ENCODE measurements around the gene PCGF1.

Gene PCGF1

DNA sequence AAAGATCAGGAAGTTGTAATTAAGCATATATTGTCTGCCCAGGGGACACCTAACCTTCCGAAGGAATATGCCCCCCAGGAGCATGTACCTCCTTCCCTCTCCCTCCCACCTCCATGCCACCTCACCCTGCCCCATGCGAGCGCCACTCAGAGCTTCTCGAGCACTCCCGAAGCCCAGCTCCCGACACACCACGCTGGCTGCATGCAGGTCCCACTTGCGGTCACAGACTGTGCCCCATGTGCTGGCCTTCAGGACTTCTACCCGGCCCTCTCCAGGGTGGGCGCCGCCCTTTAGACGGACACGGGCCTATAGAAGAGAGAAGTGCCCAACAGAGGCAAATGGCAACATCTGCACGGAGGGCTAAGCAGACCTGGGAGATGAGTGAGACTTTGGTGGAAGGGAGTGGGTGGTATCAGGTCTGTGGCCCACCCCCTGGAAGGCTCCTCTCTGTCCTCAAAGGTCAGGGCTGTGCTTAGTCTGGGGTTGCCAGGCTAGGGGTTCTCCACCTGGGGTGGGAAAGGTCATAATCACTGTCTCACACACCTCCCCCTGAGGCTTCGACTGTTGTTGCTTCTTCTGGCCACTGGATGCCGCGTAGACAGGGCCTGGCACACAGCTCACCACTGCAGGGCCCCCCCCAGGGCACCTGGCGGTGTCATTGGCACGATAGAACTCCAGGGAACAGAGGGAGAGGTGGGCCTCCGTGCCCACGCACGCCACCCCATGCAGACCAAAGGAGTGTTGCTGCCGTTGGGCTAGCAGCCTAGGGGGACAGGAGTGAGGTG, 28.9 kb upstream of the PCGF1 start:
- no peak for DNase-seq (ENCODE audit: low read depth in 2 of 2)

DNA sequence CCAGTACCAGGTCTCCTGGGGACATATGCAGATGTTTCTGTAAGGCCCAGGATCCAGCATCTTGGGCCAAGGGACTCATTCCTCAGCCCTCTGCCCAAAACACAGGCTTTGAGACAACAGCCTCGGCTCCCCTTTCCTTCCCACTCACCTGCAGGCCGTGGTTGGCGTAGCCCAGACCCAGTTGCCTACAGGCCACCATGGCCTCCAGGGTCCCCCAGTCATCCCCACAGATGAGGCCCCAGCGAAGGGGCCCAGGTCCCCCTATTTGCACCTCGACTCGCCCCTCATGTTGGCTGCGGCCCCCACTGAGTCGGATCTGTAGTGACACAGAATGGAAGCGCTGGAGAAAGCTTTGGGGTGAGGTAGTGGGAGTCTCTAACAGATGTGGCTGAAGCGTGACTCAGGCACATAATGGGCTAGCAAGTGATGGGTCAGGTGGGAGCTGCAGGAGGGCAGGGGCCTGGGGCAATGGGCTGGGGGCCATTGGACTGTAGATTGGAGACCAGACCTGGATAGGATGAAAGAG, 28.0 kb upstream of the PCGF1 start:
- no peak for DNase-seq (ENCODE audit: low read depth in 2 of 2)

DNA sequence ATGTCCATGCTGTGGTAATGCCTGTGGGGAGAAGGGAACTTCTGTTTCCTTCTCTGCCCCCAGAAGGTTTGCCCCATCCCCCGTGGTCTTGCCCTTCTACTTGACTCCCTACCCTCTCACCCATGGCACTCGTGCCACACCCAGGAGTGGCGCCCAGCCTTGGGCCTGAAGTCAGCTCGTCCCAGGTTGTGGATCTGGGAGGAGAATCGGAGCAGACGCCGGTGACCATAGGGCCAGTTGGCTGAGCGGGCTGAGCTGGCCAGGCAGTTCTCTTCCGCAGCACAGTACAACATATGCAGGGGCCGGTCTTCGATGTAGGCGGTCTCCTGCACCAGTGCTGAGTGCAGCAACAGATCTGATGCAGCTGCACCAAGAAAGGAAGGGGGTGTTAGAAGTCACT, 26.9 kb upstream of the PCGF1 start:
- DNase-seq (ENCODE audit: low read depth in 2 of 2) = no peak

DNA sequence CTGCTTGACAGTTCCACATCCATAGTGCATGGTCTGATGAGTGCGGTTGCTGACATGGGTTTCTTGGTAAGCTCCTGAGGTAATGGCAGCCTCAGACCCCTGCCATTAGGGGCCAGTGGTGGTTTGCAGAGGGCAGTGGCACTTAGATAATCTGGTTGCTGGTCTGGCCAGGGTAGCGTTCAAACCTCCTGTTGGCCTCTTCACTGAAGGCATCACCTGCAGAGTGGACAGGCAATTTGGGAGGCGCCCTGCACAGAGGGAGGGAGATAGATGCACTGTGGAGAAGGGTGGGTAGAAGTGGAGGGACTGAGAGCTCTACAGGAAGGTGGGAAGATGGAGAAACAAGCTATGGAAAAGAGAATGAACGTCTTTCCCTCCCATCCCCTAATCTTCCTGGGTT, 26.0 kb upstream of the PCGF1 start:
- no peak for DNase-seq (ENCODE audit: low read depth in 2 of 2)

DNA sequence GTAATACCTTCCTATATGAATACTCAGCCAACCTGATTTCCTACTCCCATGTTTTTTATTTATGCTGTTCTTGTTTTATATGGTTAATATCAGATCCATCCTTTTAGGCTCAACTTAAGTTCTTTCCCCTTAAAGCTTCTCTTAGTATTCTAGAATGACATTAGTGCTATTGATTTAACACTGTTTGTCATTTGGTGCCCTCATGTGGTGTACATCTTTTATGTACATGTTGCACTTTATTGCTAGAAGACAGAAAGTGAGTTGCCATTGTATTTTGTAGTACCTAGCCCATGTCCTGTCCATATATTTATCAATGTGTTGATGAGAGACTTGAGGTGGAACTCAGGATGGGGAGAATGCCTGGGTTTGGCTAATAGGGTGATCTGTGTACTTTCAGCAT, 24.7 kb upstream of the PCGF1 start:
- no peak for DNase-seq (ENCODE audit: low read depth in 2 of 2)

DNA sequence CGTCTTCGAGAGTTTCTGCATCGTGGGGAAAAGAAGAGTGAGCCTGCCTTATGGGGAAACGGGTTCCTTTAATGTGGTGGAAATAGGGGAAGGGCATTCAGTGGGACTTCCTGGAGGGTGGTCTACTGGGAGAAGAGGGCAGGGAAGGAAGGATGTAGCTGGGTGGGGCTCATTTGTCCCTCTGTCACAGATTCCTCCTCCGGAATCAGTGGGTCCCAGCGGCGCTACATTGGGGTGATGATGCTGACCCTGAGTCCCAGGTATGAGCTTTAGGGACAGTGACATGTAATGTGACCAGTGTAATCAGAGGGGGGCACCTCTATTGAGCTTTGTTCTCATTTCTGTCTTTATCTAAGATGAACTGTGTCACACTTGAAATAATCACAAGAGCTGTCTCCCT, 24.2 kb upstream of the PCGF1 start:
- DNase-seq (ENCODE audit: low read depth in 2 of 2) = no peak

DNA sequence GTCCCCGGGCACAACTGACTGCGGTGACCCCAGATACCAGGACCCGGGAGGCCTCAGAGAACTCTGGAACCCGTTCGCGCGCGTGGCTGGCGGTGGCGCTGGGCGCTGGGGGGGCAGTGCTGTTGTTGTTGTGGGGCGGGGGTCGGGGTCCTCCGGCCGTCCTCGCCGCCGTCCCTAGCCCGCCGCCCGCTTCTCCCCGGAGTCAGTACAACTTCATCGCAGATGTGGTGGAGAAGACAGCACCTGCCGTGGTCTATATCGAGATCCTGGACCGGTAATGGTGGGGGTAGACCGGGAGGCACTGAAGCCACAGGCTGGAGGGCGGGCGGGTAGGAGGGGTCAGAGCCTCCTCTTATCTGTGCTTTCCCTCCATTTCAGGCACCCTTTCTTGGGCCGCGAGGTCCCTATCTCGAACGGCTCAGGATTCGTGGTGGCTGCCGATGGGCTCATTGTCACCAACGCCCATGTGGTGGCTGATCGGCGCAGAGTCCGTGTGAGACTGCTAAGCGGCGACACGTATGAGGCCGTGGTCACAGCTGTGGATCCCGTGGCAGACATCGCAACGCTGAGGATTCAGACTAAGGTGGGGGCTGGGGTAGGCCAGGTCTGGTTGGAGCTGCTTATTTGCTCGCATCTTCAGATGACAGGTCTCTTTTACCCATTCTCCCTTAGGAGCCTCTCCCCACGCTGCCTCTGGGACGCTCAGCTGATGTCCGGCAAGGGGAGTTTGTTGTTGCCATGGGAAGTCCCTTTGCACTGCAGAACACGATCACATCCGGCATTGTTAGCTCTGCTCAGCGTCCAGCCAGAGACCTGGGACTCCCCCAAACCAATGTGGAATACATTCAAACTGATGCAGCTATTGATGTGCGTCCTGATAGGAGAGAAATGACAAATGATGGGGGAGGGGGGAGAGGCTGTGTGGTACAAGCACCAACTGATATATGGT, 23.0 kb upstream of the PCGF1 start:
- no peak for DNase-seq (ENCODE audit: low read depth in 2 of 2)

DNA sequence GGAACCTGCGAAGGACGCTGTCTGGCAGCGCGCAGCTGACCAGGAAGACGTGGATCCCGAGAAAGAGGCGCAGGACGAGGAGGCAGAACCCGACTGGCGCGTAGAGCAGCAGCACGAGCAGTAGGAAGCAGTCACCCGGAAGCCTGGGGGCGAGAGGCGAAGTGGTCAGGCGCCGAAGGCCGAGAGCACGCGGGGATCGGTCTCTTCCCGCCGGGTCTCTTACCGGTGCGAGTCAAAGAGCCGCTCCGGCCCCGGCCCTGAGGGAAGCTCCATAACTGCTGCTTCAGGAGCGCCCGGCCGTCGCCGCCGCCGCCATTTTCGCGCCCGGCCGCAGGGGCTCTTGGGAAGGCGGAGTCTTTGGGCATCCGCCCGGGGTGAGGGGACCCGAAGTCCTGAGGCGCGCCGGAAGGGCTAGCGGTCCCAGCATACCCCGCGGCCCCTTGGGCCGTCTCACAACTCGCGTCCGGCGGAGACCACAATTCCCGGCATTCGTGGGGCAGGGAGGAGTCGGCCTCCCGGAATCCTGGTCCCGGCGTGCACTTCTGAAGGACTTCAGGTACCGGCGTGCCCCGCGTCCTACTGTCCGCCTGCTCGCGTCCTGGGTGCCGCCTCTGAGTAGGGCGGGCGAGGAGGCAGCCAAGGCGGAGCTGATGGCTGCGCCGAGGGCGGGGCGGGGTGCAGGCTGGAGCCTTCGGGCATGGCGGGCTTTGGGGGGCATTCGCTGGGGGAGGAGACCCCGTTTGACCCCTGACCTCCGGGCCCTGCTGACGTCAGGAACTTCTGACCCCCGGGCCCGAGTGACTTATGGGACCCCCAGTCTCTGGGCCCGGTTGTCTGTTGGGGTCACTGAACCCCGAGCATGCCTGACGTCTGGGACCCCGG, 22.1 kb upstream of the PCGF1 start, which contains the start of the genes AUP1 and HTRA2:
Gene AUP1 (minus strand): TSS at position 350 of the 882 bp plus-strand sequence. CDS start 77 bp downstream, at position 273.
Gene HTRA2 (plus strand): TSS at position 577 of the 882 bp plus-strand sequence. CDS start 74 bp downstream, at position 651.
- DNase-seq (ENCODE audit: low read depth in 2 of 2) = peak; percentile 88 to 94

DNA sequence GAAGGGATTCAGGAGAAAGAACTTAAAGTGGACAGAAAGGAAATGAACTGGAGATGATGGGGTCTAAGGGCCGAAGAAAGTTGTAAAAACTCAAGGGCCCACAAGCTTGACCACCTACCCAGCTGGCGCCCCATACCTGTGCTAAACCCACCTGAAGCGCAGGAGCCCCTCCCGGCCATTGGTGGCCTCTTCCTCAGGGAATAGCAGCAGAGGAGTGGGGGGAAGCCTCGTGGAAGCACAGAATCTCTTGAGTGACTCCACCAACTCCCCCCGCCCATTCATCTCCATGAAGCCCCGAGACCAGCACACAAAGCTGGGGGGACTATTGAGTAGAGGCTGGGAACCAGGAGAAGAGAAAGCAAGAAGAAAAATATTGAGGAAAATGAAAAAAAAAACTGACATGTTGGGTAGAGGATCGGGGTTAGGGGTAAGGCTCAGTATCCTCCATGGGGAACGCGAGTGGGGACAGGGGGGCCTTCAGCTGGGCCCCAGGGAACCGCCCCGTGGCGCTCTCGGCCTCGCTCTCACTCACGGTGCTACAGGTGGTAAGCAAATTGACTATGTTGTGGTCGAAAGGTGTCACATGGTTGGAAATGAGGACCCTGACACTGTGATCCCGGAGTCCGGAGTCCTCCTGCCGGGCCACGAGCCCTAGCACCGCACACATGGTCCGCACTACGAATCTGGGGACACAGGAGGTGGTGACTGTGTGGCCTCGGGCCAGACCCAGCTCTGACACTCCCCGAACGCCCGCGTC, 21.3 kb upstream of the PCGF1 start:
- no peak for DNase-seq (ENCODE audit: low read depth in 2 of 2)

DNA sequence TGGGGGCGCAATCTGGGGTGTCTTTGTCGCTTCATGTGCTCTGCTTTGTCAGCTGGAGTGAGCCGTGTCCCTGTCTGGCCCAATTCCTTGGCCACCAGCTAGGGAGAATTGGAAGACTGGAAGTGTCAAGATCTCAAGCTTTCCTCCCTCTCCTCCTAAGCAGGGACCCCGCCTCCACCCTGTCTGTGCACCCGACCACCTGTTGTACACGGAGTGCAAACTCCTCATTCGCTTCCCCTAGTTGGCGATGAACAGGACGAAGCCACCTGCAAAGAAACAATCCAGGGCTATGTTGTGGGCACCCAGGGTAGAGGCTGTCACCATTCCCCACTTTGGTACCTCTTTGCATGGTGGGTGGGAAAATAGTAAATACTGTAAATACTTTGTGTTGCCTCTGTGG, 20.2 kb upstream of the PCGF1 start:
- no peak for DNase-seq (ENCODE audit: low read depth in 2 of 2)

DNA sequence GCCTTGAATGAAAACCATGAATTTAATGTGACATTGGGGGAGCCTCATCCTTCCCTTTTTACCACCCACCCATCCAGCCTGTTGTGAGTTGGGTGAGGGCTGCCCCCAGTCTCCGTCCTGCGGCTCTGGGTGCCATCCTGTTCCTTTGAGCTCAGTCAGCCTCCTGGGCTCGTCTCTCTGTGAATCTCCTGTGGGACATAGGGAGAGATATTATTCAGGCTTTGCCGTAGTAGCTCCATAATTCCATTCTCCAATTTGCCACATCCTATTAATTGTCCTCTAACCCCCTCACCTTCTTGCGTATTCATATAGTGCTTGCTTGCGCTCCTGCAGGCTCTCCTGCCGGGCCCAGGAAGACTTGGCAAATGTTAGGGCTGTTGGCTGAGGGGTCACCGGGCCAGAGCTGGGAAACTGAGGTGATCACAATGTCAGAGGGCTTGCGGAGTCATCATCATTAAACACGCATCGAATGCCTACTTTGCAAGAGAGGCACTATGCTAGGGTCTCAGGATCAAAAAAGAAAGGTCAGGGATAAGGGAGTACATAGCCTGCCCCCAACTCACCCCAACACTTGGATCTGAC, 19.2 kb upstream of the PCGF1 start:
- no peak for DNase-seq (ENCODE audit: low read depth in 2 of 2)

DNA sequence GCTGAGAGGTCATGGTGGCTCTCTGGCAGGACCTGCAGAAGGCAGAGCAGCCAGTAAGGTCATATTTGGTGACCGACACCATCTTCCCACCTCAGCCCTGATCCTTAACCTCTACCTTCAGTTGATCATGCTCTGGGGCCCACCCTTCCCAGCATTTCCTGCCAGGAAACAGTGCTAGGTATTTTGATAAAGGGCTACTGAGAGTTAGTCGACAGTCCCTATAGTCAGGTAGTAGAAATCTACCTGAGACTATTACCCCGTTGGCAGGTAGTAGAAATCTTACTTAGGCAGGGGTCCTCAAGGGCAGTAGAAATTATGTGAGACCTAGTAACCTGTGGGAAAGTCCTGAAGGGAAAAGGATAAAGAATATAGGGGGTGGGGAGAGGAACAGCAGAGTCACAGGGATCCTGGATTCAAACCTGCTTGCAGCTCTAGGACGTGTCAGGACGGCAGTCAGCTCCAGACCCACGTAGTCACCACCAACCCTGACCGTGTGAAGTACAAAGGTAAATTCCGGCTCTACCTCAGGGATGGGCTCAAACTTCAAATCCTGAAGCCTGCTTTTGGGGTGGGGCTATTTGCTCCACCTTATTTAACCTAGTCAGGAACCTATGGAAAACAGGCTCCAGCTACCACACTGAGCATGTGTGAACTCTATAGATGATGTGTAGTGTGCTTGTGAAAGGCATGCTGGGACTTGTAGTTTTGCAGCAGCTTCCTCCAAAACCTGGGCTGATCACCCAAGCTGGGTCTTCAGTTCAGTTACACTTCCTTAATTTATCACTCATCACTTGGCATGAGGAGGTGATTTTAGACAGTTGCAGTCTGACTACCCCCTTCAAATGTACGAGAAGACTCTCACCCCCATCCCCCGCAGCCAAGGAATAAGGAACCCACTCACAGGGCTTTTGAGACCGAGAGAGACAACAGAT, 18.5 kb upstream of the PCGF1 start, which contains the start of gene DQX1:
Gene DQX1 (minus strand): TSS at position 515 of the 932 bp plus-strand sequence. CDS start 502 bp downstream, at position 13.
- DNase-seq (ENCODE audit: low read depth in 2 of 2) = no peak

DNA sequence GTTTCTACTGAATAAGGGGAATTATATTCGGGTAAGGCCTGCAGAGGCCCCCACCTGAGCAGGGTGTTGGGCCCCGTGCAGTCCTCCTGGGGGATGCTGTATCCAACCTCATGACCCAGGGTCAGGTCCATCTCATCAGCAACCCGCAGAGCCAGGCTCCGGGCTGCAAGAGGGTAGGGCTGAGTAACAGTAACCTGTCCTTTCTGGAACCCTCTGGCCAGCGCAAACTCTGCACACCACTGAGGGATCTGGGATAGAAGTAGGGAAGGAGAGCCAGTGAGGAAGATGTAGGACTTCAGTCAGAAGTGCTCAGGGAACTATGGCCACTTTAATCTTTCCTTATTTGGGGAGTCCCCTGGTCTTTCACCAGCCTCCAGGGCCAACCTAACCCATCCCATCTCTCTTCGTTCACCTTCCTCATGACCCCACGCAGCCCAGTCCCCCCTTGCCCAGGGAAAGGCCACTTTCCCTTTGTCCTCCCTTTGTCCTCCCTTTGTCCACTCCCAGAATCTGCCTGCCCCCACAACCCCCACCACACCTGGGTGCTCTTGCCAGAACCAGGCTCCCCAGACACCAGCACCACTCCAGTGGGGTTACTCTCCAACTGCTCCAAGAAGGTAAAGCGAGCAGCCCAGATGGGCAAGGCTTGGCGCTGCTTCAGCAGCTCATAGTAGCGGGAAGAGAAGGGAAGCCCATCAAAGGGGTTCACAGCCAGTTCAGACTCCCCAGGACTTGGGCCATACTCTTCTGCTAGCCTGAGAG, 17.6 kb upstream of the PCGF1 start:
- no peak for DNase-seq (ENCODE audit: low read depth in 2 of 2)

DNA sequence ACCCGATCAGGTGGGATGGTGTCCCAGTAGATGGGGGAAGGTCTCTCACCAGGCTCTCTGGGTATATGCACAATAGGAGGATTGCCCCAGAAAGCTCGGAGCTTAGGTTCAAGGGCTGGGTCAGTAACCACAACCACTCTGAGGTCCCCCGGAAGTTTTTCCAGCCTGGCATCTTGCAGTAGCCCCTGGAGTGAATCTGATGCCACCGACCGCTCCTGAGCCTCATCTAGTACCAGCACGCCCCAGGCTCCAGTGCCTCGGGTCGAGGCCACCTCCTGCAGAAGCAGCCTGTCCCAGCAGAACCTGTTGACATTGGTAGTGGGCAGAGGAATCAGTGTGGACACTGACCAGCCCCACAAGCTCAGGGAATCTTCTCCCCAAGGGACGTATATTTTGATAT, 16.5 kb upstream of the PCGF1 start:
- DNase-seq (ENCODE audit: low read depth in 2 of 2) = no peak

DNA sequence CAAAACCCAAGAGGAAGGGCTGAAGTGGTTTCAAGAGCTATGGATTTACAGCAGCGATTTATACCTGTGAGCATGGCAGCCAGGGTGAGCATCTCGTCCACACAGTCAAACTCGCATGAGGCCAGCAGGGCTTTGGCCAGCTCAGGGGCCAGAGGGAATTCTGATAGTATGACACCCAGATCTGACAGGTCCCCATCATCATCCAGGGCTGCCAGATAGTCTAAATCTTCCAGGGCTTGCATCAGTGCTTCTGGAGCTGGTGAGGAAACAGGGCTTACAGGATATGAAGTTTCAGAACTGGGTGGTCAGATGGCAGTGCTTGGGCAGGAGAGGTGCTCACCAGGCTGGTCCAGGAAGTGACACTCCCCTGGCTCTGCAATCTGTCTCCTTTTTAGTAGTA, 15.0 kb upstream of the PCGF1 start:
- no peak for DNase-seq (ENCODE audit: low read depth in 2 of 2)

DNA sequence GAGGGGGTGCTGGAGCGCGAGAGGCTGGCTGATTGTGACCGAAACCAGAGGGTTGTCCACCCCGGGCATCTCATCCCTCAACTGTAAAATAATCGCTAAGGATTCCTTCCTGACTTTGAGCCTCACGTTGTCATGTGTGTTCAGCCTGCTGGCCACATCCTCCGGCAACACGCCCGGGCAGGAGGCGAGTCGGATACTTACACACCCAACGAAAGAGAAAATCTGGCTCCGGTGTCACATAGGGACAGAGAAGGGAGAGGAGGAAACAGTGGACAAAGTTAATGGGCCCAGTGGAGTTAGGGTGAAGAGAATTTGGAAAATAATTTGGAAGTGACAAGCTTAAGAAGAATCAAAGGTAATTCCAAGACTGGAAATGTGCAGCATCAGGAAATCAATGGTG, 9.2 kb upstream of the PCGF1 start:
- DNase-seq (ENCODE audit: low read depth in 2 of 2) = no peak

DNA sequence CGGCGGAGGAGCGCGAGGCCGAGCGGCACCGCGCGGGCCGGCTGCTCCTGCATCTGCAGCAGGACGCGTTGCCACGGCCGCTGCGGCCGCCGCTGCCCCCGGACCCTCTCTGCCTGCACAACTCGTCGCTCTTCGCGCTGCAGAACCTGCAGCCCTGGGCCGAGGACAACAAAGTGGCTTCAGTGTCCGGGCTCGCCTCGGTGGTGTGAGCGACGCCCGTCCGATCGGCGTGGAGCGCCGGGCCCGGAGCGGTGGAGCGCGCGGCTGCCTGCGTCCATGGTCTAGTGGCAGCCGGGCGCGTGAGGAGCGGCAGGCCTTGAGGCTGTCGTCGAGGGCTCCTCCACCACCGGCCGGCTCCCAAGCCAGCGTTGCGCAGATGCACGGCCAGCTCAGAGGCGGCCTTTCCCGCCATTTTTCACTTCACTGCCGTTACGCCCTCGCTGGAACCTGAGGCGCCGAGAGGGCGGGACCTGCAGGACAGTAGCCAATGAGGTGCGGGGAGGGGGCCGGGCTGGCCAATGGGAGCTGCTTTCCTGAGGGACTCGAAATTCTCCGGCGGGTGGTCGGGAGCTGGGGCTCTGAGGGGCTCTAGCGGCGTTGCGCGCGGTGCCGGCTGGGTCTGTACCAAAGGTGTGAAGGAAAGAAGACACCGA, 8.6 kb upstream of the PCGF1 start:
- DNase-seq (ENCODE audit: low read depth in 2 of 2) = peak; percentile 54 to 67

Data from stimulated activated CD4-positive, alpha-beta T cell treated with anti-CD3 and anti-CD28 coated beads, Interleukin-12 subunit alpha, Interleukin-12 subunit beta, amount 100 ng/mL, for 24 hours (primary cell).